SK-N-SH (cell line): ENCODE results near the gene RFPL1.

ENCODE experiments used
- EZH2phosphoT487 ChIP-seq: fragments of 200-600 bp; sonication (generic); IDR thresholded peaks from 2 replicates; pipeline ENCODE4 v1.6.1; 2017; ENCODE audit warnings: low read depth, mixed run types, mild to moderate bottlenecking, antibody characterized with exemption, moderate library complexity, borderline replicate concordance
- FOXJ3 ChIP-seq: sonication (generic); formaldehyde crosslinking; IDR thresholded peaks from 2 replicates; pipeline ENCODE4 v1.5.1; 2020; ENCODE audit warnings: mild to moderate bottlenecking, missing genetic modification reagents
- IRF3 ChIP-seq: fragments of 150-350 bp; IDR thresholded peaks from 2 replicates; pipeline ENCODE4 v1.6.1; 2016; ENCODE audit warnings: mild to moderate bottlenecking, low read depth, low read length
- JUND ChIP-seq: IDR thresholded peaks from 2 replicates; pipeline ENCODE4 v1.4.0; 2012
- MXI1 ChIP-seq: IDR thresholded peaks from 2 replicates; pipeline ENCODE4 v1.6.1; 2012; ENCODE audit warnings: mild to moderate bottlenecking, low read depth, low read length, improper control_type of control experiment
- RXRA ChIP-seq: IDR thresholded peaks from 2 replicates; pipeline ENCODE4 v1.4.0; 2012; ENCODE audit warnings: low read depth, mild to moderate bottlenecking, borderline replicate concordance
- SIN3A ChIP-seq: IDR thresholded peaks from 2 replicates; pipeline ENCODE4 v1.6.1; 2012; ENCODE audit warnings: low read depth, mild to moderate bottlenecking, low read length, moderate library complexity, borderline replicate concordance
- YY1 ChIP-seq: IDR thresholded peaks from 2 replicates; pipeline ENCODE4 v1.4.0; 2012; ENCODE audit warnings: low read depth, mild to moderate bottlenecking
- TF ChIP-seq, protein P1 (sequence below): fragments of 200-600 bp; sonication (generic); IDR thresholded peaks from 2 replicates; pipeline ENCODE4 v1.6.1; 2017; ENCODE audit warnings: antibody characterized with exemption, mild to moderate bottlenecking, moderate library complexity

DNA sequence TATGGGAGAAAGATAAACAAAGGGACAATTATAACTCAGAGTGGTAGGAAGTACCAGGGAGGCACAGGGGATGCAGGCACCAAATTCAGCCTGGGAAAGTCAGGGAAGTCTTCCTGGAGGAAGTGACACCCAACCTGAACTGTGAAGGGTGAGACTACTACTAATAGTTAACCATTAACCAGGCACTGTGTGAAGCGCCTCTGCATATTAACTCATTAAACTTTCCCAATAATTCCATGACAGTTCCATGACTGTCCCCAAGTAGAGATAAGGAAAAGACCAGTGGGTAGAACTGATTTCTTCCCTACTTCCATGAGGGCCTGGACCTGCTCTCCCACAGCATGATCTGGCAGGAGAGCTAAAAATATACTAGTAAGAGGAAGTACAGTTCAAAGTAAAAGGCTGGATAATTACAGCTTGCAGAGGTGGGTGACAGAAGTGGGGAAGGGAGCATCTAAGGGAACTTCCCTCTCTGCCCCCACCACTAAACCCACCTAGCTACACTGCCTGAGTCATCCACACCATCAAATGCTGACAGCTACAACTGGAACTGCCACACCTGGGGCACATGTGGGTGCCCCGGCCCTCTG lies 45.3 kb upstream of the RFPL1 start:
- no peak for TF ChIP-seq EZH2phosphoT487
- TF ChIP-seq IRF3, result no peak
- TF ChIP-seq, protein P1, sequence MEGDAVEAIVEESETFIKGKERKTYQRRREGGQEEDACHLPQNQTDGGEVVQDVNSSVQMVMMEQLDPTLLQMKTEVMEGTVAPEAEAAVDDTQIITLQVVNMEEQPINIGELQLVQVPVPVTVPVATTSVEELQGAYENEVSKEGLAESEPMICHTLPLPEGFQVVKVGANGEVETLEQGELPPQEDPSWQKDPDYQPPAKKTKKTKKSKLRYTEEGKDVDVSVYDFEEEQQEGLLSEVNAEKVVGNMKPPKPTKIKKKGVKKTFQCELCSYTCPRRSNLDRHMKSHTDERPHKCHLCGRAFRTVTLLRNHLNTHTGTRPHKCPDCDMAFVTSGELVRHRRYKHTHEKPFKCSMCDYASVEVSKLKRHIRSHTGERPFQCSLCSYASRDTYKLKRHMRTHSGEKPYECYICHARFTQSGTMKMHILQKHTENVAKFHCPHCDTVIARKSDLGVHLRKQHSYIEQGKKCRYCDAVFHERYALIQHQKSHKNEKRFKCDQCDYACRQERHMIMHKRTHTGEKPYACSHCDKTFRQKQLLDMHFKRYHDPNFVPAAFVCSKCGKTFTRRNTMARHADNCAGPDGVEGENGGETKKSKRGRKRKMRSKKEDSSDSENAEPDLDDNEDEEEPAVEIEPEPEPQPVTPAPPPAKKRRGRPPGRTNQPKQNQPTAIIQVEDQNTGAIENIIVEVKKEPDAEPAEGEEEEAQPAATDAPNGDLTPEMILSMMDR, result no peak
- no peak for TF ChIP-seq SIN3A
- TF ChIP-seq FOXJ3, result no peak
- no peak for TF ChIP-seq JUND
- TF ChIP-seq MXI1, result no peak
- TF ChIP-seq YY1, result no peak
- TF ChIP-seq RXRA, result no peak
